Measurements from ENCODE around the gene MIF4GD.
"Not testable (repeated sequence)": the region's sequence is repeated elsewhere in the genome, so short reads cannot be mapped to it uniquely, and the experiment has no call there.

Gene MIF4GD

DNA sequence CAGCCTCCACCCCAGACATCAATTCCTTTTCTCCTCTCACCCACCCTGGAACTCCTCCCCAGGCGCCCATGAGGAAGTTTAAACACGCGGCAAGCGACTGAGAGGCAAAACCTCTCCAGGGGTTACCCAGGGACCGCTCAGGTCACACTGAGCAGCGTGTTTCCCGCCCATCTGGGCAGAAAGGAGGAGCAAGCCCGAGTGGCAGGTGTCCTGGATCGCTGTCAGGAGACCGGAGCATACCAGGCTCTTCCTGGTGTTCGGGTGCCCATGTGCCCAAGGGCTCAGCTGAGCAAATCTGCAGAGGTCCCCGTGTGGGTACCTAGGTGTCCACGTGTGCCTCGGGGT lies 17.7 kb upstream of the MIF4GD start:
- DNase-seq = peak in 6 of 56 donors; percentile 44 to 59 (median 56)

DNA sequence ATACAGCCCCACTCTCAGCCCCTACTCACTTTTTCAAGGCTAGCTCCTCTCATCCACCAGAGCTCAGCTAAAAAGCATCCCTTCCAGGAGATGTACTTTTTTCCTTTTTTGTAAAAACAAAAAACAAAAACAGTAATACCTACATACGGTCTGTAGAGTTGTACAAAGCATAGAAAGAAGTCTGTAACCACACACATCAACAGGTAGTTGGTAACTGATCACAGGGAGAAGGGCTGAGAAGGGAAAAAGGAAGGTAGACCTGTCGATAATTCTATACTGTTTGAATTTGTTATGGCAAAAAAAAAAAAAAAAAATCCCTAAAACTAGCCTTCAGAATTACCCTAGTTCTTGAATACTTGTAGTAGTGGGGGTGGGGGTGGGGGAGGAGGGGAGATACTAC lies 17.3 kb upstream of the MIF4GD start:
- no peak for DNase-seq

DNA sequence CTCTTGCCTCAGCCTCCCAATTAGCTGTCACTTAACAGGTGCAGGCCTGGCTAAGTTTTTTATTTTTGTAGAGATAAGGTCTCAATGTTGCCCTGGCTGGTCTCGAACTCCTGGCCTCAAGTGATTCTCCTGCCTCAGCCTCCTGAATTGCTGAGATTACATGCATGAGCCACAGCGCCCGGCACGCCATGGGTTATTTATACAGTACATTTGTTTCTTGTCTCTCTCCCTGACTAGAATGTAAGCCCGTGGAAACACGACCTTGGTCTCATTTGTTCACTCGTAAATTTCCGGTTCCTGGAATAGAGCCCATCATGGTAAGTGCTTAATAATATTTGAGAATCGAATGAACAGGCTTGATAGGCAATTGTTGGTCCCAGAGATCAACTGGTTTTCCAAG lies 16.2 kb upstream of the MIF4GD start:
- DNase-seq = no peak

DNA sequence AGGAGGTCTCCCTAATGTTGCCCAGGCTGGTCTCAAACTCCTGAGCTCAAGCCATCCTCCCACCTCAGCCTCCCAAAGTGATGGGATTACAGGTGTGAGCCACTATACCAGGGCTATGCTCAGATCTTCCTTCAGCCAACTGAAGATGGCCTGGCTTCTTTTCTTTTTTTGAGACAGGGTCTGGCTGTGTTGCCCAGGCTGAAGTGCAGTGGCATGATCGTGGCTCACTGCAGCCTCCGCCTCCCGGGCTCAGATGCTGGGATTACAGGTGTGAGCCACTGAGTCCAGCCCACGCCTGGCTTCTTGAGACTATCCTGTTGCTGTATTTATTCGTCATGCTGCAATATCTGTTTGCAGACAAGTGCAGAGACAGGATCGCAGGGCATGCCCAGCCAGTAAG lies 14.1 kb upstream of the MIF4GD start:
- no peak for DNase-seq

DNA sequence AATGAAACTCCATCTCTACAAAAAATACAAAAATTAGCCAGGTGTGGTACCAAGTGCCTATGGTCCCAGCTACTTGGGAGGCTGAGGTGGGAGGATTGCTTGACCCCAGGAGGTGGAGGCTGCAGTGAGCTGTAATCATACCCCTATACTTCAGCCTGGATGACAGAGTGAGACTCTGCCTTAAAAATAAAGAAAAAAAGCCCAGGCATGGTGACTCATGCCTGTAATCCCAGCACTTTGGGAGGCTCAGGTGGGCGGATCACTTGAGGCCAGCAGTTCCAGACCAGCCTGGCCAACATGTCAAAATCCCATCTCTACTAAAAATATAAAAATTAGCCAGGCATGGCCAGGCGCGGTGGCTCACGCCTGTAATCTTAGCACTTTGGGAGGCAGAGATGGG lies 9.2 kb upstream of the MIF4GD start:
- not testable (repeated sequence) for DNase-seq

DNA sequence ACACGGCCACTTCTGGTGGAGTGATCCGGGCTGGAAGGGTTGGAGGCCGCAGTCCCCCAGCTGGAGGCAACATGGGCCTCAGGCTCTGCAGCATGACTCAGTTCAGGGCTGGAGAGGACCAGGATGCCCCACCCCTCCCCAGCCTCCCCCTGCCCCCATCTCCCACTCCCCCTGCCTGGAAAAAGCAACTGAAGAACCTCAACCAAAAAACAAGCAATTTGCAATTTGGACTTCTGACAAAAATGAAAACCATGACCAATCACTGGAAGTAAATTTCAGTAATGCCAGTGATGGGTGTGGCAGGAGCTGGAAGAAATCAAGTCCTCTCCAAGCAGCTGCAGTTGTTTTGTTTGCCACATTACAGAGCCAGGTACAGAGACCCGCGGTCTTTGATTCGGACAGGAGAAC lies 6.6 kb upstream of the MIF4GD start:
- DNase-seq = no peak

DNA sequence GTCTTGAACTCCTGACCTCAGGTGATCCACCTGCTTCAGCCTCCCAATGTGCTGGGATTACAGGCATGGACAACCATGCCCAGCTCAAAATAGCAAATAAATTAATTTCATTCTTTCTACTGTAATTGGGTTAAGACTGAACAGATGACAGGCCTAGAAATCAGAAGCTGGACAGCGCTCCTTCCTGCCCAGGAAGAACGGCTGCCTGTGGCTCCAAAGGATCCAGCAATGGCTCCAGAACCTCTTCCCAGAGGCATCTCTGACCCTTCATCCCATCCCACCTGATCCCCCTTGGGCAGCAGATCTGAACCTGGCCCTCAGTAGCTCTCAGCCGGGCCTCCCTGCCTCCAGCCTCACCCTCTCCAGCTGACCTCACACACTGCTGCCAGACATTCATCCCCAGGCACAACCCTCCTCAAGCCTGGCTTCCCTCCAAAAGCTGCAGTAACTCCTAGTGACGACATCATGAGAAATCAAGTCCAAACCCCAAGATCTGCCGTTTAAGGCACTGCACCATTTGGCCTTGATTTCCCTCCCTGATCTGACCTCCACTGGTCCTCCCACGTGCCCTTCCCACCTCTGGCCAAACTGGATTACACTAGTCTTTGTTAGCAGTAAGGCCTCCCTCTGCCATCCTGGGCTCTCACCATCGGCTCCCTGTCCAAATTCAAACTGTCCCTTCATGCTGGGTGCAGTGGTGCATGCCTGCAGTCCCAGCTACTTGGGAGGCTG lies 3.1 kb upstream of the MIF4GD start:
- no peak for DNase-seq

DNA sequence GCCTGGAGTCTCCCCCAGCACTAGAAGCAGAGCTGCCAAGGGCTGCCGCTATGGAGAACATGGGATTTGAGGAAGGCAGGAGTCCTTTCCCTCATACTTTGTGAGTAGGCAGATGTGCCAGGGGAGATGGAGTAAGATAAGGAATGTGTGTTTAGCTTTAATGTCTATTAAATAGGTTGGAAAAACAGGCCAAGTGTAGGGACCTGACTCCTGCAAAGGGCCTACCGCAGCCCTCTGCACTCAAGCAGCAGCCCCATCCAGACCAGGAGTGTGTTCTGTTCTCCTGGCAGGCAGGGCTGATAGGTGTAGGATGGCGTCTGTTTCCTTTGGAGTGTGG lies 1.8 kb upstream of the MIF4GD start:
- peak in 1 of 56 donors; percentile 47 for DNase-seq

DNA sequence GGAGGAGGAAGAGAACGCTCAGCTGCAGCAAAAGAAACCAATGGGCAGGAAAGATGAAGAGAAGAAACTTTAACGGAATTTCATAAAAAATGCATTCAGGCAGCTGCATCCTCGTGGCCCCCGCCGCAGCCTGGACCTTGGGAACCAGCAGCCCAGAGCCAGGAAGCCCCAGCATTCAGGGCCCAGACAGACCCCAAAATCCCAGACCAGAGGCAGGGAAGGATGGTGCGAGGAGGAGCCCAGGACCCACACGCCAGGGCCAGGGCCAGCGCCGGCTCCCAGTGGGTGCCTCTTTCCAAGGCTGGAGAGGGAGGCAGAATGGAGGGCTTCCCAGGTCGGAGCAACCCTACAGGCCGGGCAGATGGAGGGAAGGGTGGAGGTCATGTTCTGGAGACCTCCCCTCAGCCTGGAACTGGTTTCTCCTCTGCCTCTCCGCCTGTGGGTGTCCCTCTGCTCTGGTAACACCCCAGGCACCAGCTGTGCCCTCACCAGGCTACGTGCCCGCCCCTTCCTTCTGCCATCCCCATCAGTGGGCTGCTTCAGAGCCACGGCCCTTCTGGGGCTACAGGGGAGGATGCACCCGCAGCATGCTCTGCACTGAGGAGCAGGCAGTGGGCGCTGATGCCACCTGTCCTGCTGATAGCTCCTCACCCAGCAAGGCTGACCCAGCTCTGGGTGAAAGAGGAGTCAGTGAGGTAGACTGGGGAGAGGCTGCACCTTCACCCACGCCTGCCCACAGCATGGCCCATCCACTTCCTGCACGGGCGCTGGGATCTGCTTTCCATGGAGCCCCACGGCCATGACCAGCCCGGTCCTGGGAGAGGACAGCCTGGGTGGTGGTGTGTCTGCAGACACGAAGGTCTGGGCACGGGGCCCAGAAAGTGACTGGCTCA lies 1.2 kb upstream of the MIF4GD start:
- peak in 21 of 56 donors; percentile 7 to 54 (median 25) for DNase-seq

DNA sequence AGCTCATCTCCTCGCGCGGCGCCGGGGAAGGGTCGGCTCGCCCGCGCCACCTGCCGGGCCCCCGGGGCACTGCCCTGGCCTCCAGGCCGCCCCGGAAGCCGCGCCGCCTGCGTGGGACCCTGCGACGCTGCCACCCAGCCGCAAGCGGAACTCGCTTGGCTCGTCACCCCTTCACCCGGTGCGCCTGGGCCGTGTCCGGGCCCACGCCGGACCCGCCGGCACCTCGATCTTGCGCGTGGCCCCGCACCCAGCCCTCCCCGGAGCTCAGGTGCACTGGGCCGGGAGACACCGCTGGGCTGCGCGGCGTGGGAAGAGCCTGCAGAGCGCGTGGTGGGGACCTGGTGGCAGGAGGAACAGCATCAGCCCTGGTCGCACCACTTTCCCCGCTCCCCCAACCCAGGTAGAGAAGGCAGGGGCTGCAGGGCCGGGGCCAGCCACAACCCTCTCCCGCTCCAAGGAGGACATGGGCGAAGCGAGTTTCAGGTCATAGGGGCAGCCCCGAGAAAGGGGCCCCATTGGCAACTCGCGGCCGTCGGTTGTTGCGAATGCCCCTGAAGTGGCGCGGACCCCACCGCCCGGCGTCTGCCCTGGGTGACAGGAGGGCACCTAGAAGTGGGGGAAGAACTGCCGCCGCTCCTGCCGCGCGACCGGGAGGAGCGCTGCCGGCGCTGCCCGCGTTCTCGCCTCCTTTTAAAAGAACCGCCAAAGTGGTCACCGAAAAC lies 363 bp upstream of the MIF4GD start:
- DNase-seq = peak in 45 of 56 donors; percentile 4 to 85 (median 62)

DNA sequence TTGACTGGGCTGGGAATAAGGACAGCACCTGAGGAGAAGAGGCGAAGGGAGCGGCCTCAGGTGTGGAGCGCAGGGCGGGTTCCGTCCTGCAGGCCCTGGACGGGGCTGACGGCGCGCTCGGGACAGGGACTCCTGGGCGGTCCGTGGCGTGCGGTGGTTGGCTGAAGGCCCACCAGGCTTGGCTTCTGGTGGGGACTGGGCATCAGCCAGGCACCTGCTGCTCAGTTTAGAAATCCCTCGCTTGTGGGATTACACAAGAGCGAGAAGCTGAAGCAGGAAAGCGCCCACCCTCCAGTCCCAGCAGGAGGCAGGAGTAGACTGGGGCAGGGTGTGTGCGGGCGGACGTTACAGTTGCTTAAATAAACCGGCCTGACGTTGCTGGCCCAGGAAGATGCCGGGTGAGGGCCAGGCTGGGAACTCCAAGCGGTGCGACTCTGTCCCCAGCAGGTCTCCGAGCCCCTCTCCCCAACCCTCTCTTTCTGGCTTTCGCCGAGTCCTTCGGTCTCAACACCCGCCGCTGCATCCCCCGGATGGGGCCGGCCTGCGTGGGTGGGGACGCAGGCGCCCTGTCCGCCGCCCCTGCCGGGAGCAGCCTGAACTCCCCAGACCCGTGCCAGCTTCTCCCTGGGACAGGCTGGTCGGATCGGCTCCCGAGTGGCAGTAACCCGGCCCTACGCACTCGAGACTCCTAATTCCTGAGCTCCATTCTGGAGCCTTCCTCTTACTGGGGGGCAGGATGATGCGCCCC lies 639 bp downstream of the MIF4GD start:
- peak in 35 of 56 donors; percentile 15 to 73 (median 54) for DNase-seq

DNA sequence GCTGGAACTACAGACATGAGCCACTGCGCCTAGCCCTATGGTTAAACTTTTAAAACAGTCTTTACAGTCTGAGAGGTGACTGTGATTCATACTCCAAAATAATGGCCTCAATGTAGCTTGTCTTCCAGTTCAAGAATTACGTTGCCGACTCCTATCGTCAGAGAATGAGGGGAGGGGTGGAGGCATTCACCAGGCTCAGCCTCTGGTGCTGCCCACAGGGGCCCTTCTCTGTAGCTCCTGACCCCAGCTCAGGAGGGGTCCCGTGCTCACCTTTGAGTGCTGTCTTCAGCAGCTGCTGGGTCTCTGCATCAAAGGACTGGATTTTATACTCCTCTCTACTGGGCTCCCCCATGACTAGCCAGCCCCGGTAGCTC lies 1.2 kb downstream of the MIF4GD start:
- peak in 1 of 56 donors; percentile 35 for DNase-seq

DNA sequence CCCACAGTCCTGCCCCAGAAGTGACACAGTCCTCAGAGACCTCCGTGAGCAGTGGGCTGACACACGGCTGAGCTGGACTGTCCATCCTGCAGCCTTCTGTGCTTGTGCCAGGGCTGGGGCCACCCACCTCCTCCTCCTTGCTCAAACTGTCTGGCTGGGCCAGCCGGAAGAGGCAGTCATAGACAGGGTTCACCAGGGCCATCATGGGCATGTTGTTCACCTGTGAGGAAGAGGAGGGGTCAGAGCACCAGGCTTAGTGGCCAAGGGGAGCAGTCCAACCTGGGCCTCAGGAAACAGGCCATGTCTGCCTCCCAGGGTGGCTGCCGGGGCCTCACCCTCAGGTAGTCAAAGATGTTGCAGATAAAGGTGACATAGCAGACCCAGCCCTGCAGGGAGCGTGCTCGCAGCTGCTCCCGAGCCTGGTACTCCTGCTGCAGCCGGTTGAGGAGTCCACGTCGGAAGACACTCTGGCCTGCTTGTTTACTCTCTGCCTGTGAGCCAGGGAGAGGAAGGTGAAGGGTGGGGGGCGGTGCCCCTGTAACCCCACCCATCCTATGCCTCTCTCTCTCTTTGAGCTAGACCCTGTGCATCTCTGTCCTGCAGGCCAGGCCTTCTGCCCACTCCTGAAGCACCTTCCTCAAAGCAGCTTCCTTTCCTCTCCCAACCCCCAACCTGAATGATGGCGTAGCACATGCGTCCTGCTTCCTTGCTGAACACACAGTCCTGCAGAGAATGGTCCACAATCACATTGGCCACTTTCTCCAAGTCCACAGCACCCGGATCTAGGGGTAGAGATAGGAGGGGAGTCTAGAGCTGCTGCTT lies 3.4 kb downstream of the MIF4GD start:
- no peak for DNase-seq

DNA sequence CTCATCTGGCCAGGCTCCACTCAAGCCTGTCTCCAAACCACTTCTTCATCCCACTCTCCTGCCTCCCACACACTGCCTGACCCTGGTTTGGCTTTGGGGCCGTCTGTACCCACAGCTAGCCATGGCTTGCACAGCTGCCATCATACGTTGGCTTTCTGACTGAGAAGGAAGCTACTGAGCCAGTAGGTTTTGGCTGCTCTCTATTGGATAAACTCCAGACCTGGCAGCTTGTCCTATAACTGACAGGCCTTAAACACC lies 3.9 kb downstream of the MIF4GD start:
- peak in 10 of 56 donors; percentile 24 to 68 (median 51) for DNase-seq

DNA sequence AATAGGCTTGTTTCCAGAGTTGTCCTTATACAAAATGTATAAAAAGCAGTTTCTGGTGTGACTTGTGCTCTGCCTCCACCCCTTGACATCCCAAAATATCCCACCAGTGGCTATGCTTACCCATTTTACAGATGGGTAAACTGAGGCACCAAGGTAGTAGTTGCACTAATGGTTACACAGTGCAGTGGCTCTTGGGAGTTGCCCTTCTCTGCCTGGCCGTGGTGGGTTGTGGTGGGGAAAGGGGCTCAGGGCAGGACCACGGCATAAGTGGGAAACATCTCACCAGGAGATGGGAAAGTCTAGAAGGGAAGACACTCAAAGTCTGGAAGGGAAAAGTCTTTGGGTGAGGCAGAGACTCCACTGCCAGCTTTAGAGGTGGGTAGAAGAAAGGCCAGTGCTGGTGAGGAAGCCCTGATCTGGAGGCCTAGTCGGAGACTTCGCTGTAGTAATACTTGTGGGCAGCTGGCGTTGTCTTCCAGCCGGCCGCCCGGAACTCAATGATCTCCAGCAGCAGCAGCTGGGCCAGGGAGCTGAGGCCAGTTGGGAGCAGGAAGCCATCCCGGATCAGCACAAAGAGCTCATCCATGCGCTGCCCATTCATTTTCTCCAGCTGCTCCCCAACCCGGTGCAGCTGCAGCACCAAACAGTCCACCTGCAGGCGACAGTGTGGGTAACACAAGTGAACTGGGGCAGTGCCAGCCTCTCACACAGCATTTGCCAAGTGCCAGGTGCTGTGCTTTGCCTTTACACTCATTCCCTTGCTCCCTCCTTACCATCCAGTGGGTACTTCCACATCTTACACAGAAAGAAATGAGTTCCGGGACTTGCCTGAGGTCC lies 4.5 kb downstream of the MIF4GD start:
- DNase-seq = peak in 27 of 56 donors; percentile 18 to 77 (median 39)

DNA sequence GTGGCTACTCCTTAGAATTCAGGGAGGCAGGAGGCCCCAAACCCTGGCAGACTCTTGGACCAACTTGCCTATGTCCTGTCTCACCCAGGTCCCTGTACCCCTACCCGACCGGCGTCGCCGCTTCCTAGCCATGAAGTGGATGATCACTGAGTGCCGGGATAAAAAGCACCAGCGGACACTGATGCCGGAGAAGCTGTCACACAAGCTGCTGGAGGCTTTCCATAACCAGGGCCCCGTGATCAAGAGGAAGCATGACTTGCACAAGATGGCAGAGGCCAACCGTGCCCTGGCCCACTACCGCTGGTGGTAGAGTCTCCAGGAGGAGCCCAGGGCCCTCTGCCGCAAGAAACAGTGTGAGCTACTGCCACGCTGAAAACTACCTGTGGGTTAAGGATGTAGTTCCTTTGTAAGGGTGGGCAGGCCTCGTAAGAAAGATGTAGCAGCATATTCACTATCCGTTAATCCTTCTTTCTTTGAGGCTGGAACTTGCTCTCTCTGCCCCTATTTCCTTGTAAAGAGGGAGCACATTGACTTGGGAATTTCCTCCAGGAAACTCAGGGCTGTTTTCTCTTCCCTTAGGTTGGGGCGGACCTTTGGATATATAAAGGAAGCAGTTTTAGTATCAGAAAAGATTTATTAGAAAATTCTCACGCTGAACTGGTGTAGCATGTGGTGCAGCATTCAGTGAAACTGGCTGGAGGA lies 5.3 kb downstream of the MIF4GD start:
- DNase-seq = no peak

DNA sequence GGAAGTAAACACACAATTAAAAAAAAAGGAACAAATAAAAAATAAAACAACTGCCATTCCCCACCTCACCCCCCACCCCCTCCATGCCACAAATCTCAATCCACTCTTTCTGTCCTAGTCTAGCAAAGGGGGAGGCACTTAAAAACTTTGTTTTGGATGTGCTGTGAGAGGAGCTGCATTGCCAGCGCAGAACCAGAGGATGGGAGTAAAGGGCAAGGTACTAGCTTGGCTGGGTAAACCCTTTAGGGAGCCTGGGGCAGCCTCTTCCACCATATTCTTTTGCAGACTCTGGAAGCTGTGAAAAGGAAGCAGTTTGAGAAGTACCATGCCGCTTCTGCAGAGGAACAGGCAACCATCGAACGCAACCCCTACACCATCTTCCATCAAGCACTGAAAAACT lies 8.0 kb downstream of the MIF4GD start:
- no peak for DNase-seq

DNA sequence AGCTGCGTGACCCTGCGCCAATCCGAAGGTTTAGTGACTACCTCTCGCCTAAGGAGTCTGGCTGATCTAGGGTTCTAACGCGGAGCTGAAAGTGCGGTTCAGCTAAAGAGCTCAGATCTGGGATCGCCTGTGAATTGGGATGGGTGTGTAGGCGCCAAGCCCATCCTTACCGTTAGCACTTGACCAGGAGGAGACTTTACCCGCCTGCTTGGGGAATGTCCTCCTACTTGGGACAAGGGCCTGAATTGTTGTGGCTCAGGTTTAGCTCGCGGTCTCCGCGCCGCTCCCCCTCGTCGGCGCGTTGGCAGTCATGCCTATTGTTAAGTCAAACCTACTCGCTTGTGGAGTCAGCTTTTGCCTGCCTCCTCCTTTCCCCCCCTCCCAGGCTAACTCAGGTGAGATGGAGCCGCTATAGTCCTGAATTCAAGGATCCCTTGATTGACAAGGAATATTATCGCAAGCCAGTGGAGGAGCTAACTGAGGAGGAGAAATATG lies 8.9 kb downstream of the MIF4GD start:
- no peak for DNase-seq
